ENCODE measurements around the gene PIK3C3.
"Not testable (repeated sequence)": the region's sequence is repeated elsewhere in the genome, so short reads cannot be mapped to it uniquely, and the experiment has no call there.

GRCh38 chr18:42009457-42009856 is 54.4 kb downstream of the PIK3C3 start:
- TF ChIP-seq BACH2 (CRISPR knock-in tag; IDR thresholded peaks at IDR 0.05; ENCODE audit: borderline replicate concordance); ARNTL (CRISPR knock-in tag; IDR thresholded peaks at IDR 0.05; ENCODE audit: borderline replicate concordance, low read depth); ZNF565 (CRISPR knock-in tag; conservative IDR thresholded peaks at IDR 0.05; ENCODE audit: low read depth); PATZ1 (CRISPR knock-in tag; IDR thresholded peaks at IDR 0.05; ENCODE audit: borderline replicate concordance); CSRNP3 (CRISPR knock-in tag; IDR thresholded peaks at IDR 0.05); TCF4 (CRISPR knock-in tag; IDR thresholded peaks at IDR 0.05; ENCODE audit: borderline replicate concordance); SNAI2 (CRISPR knock-in tag; IDR thresholded peaks at IDR 0.05); CREB5 (CRISPR knock-in tag; IDR thresholded peaks at IDR 0.05; ENCODE audit: low read depth): not testable (repeated sequence)
